D341Med (cell line): ENCODE results near the gene TCTN1.
"Not testable (repeated sequence)": the region's sequence is repeated elsewhere in the genome, so short reads cannot be mapped to it uniquely, and the experiment has no call there.

Experiments used
- DNase-seq: peaks from one replicate; pipeline ENCODE4 v3.0.0; 2012; ENCODE audit warnings: low spot score

The TCTN1 gene

GRCh38 chr12:110638796-110639195 lies 24.9 kb downstream of the TCTN1 start:
- DNase-seq: no peak

GRCh38 chr12:110639336-110640141 lies 25.6 kb downstream of the TCTN1 start:
- no peak for DNase-seq

- no peak for DNase-seq
Observed at GRCh38 chr12:110640275-110641025, 26.5 kb downstream of the TCTN1 start.

GRCh38 chr12:110641521-110641920 lies 27.6 kb downstream of the TCTN1 start:
- DNase-seq: peak; percentile 56

- no peak for DNase-seq
Observed at GRCh38 chr12:110647631-110648040, 33.7 kb downstream of the TCTN1 start.

GRCh38 chr12:110649341-110649847 lies 35.5 kb downstream of the TCTN1 start:
- no peak for DNase-seq

- DNase-seq: not testable (repeated sequence)
Observed at GRCh38 chr12:110654238-110654637, 40.3 kb downstream of the TCTN1 start.

- DNase-seq: peak; percentile 56
Observed at GRCh38 chr12:110656071-110656655, 42.2 kb downstream of the TCTN1 start.

- no peak for DNase-seq
Observed at GRCh38 chr12:110657747-110658146, 43.8 kb downstream of the TCTN1 start.

- no peak for DNase-seq
Observed at GRCh38 chr12:110658242-110658641, 44.3 kb downstream of the TCTN1 start.

GRCh38 chr12:110658878-110659277 lies 44.9 kb downstream of the TCTN1 start:
- no peak for DNase-seq

- no peak for DNase-seq
Observed at GRCh38 chr12:110661337-110661972, 47.5 kb downstream of the TCTN1 start.

GRCh38 chr12:110666892-110667291 lies 53.0 kb downstream of the TCTN1 start:
- DNase-seq: no peak

GRCh38 chr12:110667671-110668070 lies 53.7 kb downstream of the TCTN1 start:
- no peak for DNase-seq

- DNase-seq: no peak
Observed at GRCh38 chr12:110668480-110669192, 54.7 kb downstream of the TCTN1 start.

GRCh38 chr12:110669193-110669502 lies 55.2 kb downstream of the TCTN1 start:
- no peak for DNase-seq

GRCh38 chr12:110670161-110670701 lies 56.3 kb downstream of the TCTN1 start:
- DNase-seq: no peak

GRCh38 chr12:110676171-110676570 lies 62.2 kb downstream of the TCTN1 start:
- peak; percentile 16 for DNase-seq

GRCh38 chr12:110677206-110677911 lies 63.4 kb downstream of the TCTN1 start:
- DNase-seq: peak; percentile 17

GRCh38 chr12:110677982-110678381 lies 64.1 kb downstream of the TCTN1 start:
- DNase-seq: peak; percentile 12

- peak; percentile 14 for DNase-seq
Observed at GRCh38 chr12:110679201-110679600, 65.3 kb downstream of the TCTN1 start.
